ENCODE data around the gene TRRAP. TPM values are rescaled to one million over a fixed set of nuclear protein-coding genes. Genes with fewer than 3 reads are reported as not detected.
"Not testable (repeated sequence)": the region's sequence is repeated elsewhere in the genome, so short reads cannot be mapped to it uniquely, and the experiment has no call there.

Gene TRRAP
- total and polyA plus RNA-seq, 2 of the 4 experiments (the other 2 are of a cell fraction) = 12.5 to 18.1 TPM

DNA sequence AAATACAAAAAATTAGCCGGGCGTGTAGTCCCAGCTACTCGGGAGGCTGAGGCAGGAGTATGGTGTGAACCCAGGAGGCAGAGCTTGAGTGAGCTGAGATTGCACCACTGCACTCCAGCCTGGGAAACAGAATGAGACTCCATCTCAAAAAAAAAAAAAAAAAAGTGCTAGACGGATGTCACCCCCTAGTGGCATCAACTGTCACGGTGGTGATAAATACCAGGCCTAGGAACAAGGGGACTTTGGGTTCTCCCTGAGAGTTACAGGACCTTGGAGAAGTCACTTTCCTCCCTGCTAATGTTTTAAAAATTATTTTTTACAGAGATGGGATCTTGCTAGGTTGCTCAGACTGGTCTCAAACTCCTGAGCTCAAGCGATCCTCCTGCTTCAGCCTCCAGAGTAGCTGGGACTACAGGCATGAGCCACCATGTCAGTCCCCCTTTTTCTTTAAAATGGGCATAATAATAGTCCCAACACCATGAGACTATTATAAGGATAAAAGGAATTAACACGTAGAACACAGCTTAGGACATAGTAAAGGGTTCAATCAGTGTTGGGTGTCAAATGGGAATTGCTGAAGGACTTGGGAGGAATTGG lies 5.9 kb upstream of the TRRAP start:
- ChIA-PET CTCF (interaction anchor here (0.6 to 1.6 kb wide), 3 partner anchors 41 to 617 kb away, joined by 3 to 6 read pairs (median 4); no protein-coding TSS in a partner anchor), POLR2A (ENCODE audit: unreplicated experiment) (no interaction called here)
- Histone ChIP-seq H4K91ac (ENCODE audit: insufficient read depth, low read depth, low read length) (no peak overlapping the region), H3K9me3 (ENCODE audit: control insufficient read depth, insufficient read depth, low read length) (no peaks in the 10 kb centered on the region), H3K27me3 (ENCODE audit: control insufficient read depth, insufficient read depth, low read length) (peaks cover 12% of the 10 kb centered on the region), H3K18ac (ENCODE audit: low read depth, low read length) (no peak overlapping the region), H2BK5ac (ENCODE audit: low read depth, low read length, poor library complexity, severe bottlenecking) (no peak overlapping the region), H3K4me1 (ENCODE audit: control insufficient read depth, insufficient read depth, low read length) (peaks cover 2% of the 10 kb centered on the region; the same call in 1 of the 2 replicates), H4K8ac (ENCODE audit: low read depth in 2 of 2, low read length in 2 of 2) (no peak overlapping the region), H3K4me2 (ENCODE audit: low read depth, low read length) (no peak overlapping the region), H3K9me1 (ENCODE audit: insufficient read depth, low read length) (0 out of 2 replicates have a peak, but pooled peaks cover under 1% of the 10 kb centered on the region), H3K36me3 (ENCODE audit: control insufficient read depth, insufficient read depth, low read length) (no peaks in the 10 kb centered on the region), H3K23ac (ENCODE audit: low read depth, low read length) (no peak overlapping the region), H2AK5ac (ENCODE audit: low read depth, low read length) (no peak overlapping the region), H2BK120ac (ENCODE audit: low read depth, low read length) (no peak overlapping the region), H3K9ac (ENCODE audit: low read depth, low read length) (no peak overlapping the region), H2BK20ac (ENCODE audit: low read depth, low read length) (no peak overlapping the region), H2BK15ac (ENCODE audit: low read depth, low read length) (no peak overlapping the region), H3K56ac (ENCODE audit: extremely low read depth, insufficient read depth, low read length) (no peak overlapping the region), H3K79me1 (ENCODE audit: low read depth in 1 of 2, low read length in 2 of 2) (no peaks in the 10 kb centered on the region), H3K27ac (ENCODE audit: insufficient read depth, low read length) (no peak overlapping the region), H2AK9ac (replicated peaks; ENCODE audit: low read depth, low read length, poor library complexity) (no peak overlapping the region), H4K5ac (ENCODE audit: low read depth, low read length) (no peak overlapping the region), H3K4me3 (ENCODE audit: insufficient read depth, low read depth, low read length) (no peak overlapping the region), H4K20me1 (ENCODE audit: insufficient read depth, low read length) (no peaks in the 10 kb centered on the region), H3K14ac (replicated peaks; ENCODE audit: low read depth, low read length) (no peak overlapping the region), H3K4ac (ENCODE audit: low read depth, low read length) (no peak overlapping the region), H2AFZ (replicated peaks; ENCODE audit: low read length, poor library complexity) (no peak overlapping the region)
- dilution Hi-C loops (cut with HindIII; ENCODE audit: low sequenced_read_pairs, unreplicated experiment) = no loop called here
- WGBS, 2 experiments (ENCODE audit: extremely low coverage in 2 of 2, insufficient read length in 1 of 2) = no CpG with 5 or more reads among the region's 7 CpGs
- ATAC-seq (ENCODE audit: low read depth) (no peak), DNase-seq (no peak)
- in situ Hi-C loops (cut with MboI; ENCODE audit: low sequenced_read_pairs) = no loop called here
- intact Hi-C loops (cut with micrococcal nuclease) = loop anchor here (1.0 kb wide), 1 partner anchor 41 kb away; no protein-coding TSS in a partner anchor
- TF ChIP-seq, protein P1, sequence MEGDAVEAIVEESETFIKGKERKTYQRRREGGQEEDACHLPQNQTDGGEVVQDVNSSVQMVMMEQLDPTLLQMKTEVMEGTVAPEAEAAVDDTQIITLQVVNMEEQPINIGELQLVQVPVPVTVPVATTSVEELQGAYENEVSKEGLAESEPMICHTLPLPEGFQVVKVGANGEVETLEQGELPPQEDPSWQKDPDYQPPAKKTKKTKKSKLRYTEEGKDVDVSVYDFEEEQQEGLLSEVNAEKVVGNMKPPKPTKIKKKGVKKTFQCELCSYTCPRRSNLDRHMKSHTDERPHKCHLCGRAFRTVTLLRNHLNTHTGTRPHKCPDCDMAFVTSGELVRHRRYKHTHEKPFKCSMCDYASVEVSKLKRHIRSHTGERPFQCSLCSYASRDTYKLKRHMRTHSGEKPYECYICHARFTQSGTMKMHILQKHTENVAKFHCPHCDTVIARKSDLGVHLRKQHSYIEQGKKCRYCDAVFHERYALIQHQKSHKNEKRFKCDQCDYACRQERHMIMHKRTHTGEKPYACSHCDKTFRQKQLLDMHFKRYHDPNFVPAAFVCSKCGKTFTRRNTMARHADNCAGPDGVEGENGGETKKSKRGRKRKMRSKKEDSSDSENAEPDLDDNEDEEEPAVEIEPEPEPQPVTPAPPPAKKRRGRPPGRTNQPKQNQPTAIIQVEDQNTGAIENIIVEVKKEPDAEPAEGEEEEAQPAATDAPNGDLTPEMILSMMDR (conservative IDR thresholded peaks at IDR 0.05; ENCODE audit: low read depth, low read length) = peak; percentile 23; the same call in 1 of the 2 replicates
- TF ChIP-seq RAD21 (IDR thresholded peaks at IDR 0.05; ENCODE audit: low read length) = peak; percentile 28; the same call in 1 of the 2 replicates
- TF ChIP-seq POLR2A (IDR thresholded peaks at IDR 0.05; ENCODE audit: low read depth, low read length) = no peak
- TF ChIP-seq, protein P2, sequence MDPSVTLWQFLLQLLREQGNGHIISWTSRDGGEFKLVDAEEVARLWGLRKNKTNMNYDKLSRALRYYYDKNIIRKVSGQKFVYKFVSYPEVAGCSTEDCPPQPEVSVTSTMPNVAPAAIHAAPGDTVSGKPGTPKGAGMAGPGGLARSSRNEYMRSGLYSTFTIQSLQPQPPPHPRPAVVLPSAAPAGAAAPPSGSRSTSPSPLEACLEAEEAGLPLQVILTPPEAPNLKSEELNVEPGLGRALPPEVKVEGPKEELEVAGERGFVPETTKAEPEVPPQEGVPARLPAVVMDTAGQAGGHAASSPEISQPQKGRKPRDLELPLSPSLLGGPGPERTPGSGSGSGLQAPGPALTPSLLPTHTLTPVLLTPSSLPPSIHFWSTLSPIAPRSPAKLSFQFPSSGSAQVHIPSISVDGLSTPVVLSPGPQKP (IDR thresholded peaks at IDR 0.05; ENCODE audit: borderline replicate concordance, low read depth, low read length) = no peak
- BruUV-seq (replicated peaks) = no TSS peak

DNA sequence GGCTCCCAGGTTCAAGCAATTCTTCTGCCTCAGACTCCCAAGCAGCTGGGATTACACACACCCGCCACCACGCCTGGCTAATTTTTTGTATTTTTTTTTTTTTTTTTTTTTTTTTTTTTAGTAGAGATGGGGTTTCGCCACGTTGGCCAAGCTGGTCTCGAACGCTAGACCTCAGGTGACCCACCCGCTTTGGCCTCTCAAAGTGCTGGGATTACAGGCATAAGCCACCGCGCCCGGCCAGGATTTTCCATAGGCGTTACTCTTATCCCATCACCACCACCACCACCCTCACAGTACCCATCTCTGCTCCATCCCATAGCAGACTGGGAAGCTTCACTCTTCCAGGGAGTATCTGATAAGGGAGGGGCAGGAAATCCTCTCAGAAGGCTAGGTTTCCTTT lies 4.7 kb upstream of the TRRAP start:
- H3K4me3 ChIP-seq (ENCODE audit: insufficient read depth, low read depth, low read length); H4K8ac ChIP-seq (ENCODE audit: low read depth in 2 of 2, low read length in 2 of 2); H4K91ac ChIP-seq (ENCODE audit: insufficient read depth, low read depth, low read length); BruUV-seq (replicated peaks); H3K9me1 ChIP-seq (ENCODE audit: insufficient read depth, low read length); H3K79me1 ChIP-seq (ENCODE audit: low read depth in 1 of 2, low read length in 2 of 2); H4K5ac ChIP-seq (ENCODE audit: low read depth, low read length); H3K14ac ChIP-seq (replicated peaks; ENCODE audit: low read depth, low read length); DNase-seq; H3K27ac ChIP-seq (ENCODE audit: insufficient read depth, low read length); H3K36me3 ChIP-seq (ENCODE audit: control insufficient read depth, insufficient read depth, low read length); H2BK15ac ChIP-seq (ENCODE audit: low read depth, low read length); H2AFZ ChIP-seq (replicated peaks; ENCODE audit: low read length, poor library complexity); H4K20me1 ChIP-seq (ENCODE audit: insufficient read depth, low read length); H2BK5ac ChIP-seq (ENCODE audit: low read depth, low read length, poor library complexity, severe bottlenecking); H3K4ac ChIP-seq (ENCODE audit: low read depth, low read length); POLR2A ChIA-PET (ENCODE audit: unreplicated experiment); H2BK120ac ChIP-seq (ENCODE audit: low read depth, low read length); ATAC-seq (ENCODE audit: low read depth); dilution Hi-C loops (cut with HindIII; ENCODE audit: low sequenced_read_pairs, unreplicated experiment); H2AK5ac ChIP-seq (ENCODE audit: low read depth, low read length); H2AK9ac ChIP-seq (replicated peaks; ENCODE audit: low read depth, low read length, poor library complexity); H3K4me1 ChIP-seq (ENCODE audit: control insufficient read depth, insufficient read depth, low read length); H3K9me3 ChIP-seq (ENCODE audit: control insufficient read depth, insufficient read depth, low read length); H3K9ac ChIP-seq (ENCODE audit: low read depth, low read length); H2BK20ac ChIP-seq (ENCODE audit: low read depth, low read length); intact Hi-C loops (cut with micrococcal nuclease); H3K56ac ChIP-seq (ENCODE audit: extremely low read depth, insufficient read depth, low read length); H3K23ac ChIP-seq (ENCODE audit: low read depth, low read length); CTCF ChIA-PET; H3K18ac ChIP-seq (ENCODE audit: low read depth, low read length); H3K4me2 ChIP-seq (ENCODE audit: low read depth, low read length); in situ Hi-C loops (cut with MboI; ENCODE audit: low sequenced_read_pairs): not testable (repeated sequence)
- no CpG with 5 or more reads among the region's 11 CpGs for WGBS, 2 experiments (ENCODE audit: extremely low coverage in 2 of 2, insufficient read length in 1 of 2)
- H3K27me3 ChIP-seq (ENCODE audit: control insufficient read depth, insufficient read depth, low read length) = peaks cover 12% of the 10 kb centered on the region; the same call in 1 of the 2 replicates
